Measurements from ENCODE around the gene UGT1A4.

DNA sequence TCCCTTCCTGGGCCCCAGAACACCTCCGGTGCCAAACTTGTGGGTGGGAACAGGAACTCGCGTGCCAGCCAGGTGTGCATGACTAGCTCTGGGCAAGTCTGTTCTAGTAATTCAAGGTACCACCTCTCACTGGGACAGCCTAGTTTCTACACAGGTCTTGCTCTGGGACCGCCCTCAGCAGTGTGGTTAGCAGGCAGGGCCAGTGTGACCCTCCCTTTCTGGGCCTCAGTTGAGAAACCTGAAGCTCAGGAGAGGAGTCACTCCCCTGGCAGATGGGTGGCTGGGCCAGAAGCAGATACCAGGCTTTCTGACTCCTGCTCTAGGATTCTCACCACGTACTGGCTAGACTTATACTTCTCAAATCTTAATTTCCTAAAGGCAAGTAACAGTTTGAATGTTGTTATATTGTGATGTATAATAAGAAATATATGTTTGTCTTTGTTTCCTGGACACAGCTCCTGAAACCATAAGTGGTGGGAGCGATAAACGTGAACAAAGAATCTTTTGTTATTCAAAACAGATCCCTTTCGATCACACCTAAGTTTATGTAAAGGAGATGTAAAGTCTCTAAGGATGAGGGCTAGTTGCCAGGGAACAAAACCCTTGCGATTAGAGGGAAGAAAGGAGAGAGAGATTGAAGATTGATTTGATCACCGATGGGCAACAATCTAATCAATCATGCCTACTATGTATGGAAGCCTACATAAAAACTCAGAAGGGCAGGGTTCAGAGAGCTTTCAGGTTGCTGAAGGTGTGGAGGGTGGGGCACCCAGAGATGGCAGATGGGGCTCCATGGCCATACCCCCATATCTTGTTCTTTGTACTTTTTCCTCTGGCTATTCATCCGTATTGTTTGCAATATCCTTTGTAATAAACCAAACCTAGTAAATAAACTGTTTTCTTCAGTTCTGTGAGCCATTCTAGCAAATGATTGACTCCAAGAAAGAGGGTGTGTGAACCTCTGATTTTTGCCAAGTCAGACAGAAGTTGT, 26.8 kb upstream of the UGT1A4 start:
- TF ChIP-seq EP300 (IDR thresholded peaks at IDR 0.05) (no peak), CTCF (IDR thresholded peaks at IDR 0.05) (no peak)

Measured in stomach (tissue), 4 donors.